Prostate gland (tissue), 2 donors: Measurements from ENCODE around the gene NEK10. TPM values are rescaled to one million over a fixed set of nuclear protein-coding genes. Genes with fewer than 3 reads are reported as not detected.

ENCODE experiments used
- DNase-seq: peaks from one replicate; pipeline ENCODE4 v3.0.0-alpha.2; 2019; ENCODE audit warnings: low spot score
- H3K27ac ChIP-seq, 2 donors: fragments of 200-600 bp; sonication (generic); 2 replicates each; pipeline ENCODE4 v1.5.1; 2017 to 2019
- H3K27me3 ChIP-seq: fragments of 200-600 bp; sonication (generic); replicated peaks from 2 replicates; pipeline ENCODE4 v1.5.1; 2019; ENCODE audit not compliant: insufficient read depth
- H3K36me3 ChIP-seq, 2 donors: fragments of 200-600 bp; sonication (generic); 1 replicate in 1 of 2; 2 replicates in 1 of 2; pipeline versions ENCODE4 v1.5.1 to v1.8.1; 2017 to 2019
- H3K4me1 ChIP-seq: fragments of 200-600 bp; sonication (generic); replicated peaks from 2 replicates; pipeline ENCODE4 v1.5.1; 2019
- H3K4me3 ChIP-seq, 2 donors: fragments of 200-600 bp; sonication (generic); 2 replicates each; pipeline ENCODE4 v1.5.1; 2017 to 2019
- H3K9me3 ChIP-seq: fragments of 200-600 bp; sonication (generic); 2 replicates; pipeline ENCODE4 v1.5.1; 2017
- CTCF ChIP-seq, 4 experiments: fragments of 200-600 bp in 2 of 4; fragments of 450-650 bp in 2 of 4; sonication (generic) in 2 of 4; IDR thresholded peaks; 1 replicate in 3 of 4; 2 replicates in 1 of 4; pipeline ENCODE4 v1.5.1; 2016 to 2019; ENCODE audit warnings: antibody characterized with exemption in 4 of 4, mild to moderate bottlenecking in 2 of 4, moderate library complexity in 2 of 4
- POLR2A ChIP-seq: fragments of 450-650 bp; IDR thresholded peaks from one replicate; pipeline ENCODE4 v1.6.1; 2016; ENCODE audit warnings: antibody characterized with exemption, mild to moderate bottlenecking
- POLR2AphosphoS5 ChIP-seq: sonication (generic); formaldehyde crosslinking; IDR thresholded peaks from one replicate; pipeline ENCODE4 v1.6.1; 2017; ENCODE audit warnings: antibody characterized with exemption
- WGBS: methylation state at CpG from one replicate; pipeline ENCODE4 v1.1.5; 2018; 5-methylcytosine and 5-hydroxymethylcytosine counted together
- intact Hi-C: fragments of 100-400 bp; cut with DNase I; formaldehyde crosslinking; loops from one replicate; pipeline ENCODE4 v1.14.2; 2022
- total RNA-seq, 2 donors: library from RNA; depleted of rRNA; stranded (reverse); fragments of >200 nt; gene quantifications; one replicate each; pipeline ENCODE4 v1.1.0, GENCODE V29; 2016

Gene NEK10
- total RNA-seq, 2 donors from 2014 or later = 8.9 to 9.1 TPM

- no peaks in the 10 kb centered on the region for H3K9me3 ChIP-seq
- intact Hi-C loops = no loop called here
- TF ChIP-seq CTCF (IDR thresholded peaks at IDR 0.05) (no peak), POLR2AphosphoS5 (no peak)
- no peaks in the 10 kb centered on the region for H3K27me3 ChIP-seq
- H3K36me3 ChIP-seq = no peaks in the 10 kb centered on the region
- no peak overlapping the region for H3K27ac ChIP-seq
- 0% methylated on average over 1 of the region's 1 CpG for WGBS
- no peak overlapping the region for H3K4me3 ChIP-seq
- no peak for DNase-seq
- H3K4me1 ChIP-seq = no peaks in the 10 kb centered on the region
Measured at GRCh38 chr3:27194861-27195483, 174.2 kb downstream of the NEK10 start.

GRCh38 chr3:27193056-27193455, 176.1 kb downstream of the NEK10 start:
- intact Hi-C loops = no loop called here

GRCh38 chr3:27186013-27186412, 183.2 kb downstream of the NEK10 start:
- intact Hi-C loops = no loop called here
- H3K9me3 ChIP-seq = no peaks in the 10 kb centered on the region
- no peaks in the 10 kb centered on the region for H3K27me3 ChIP-seq
- H3K27ac ChIP-seq = no peak overlapping the region
- TF ChIP-seq POLR2AphosphoS5 = no peak
- TF ChIP-seq CTCF (IDR thresholded peaks at IDR 0.05) = no peak
- H3K36me3 ChIP-seq = no peaks in the 10 kb centered on the region
- 81% methylated on average over 5 of the region's 5 CpGs for WGBS
- no peaks in the 10 kb centered on the region for H3K4me1 ChIP-seq
- no peak overlapping the region for H3K4me3 ChIP-seq
- DNase-seq = no peak

More at GRCh38 chr3:27193056-27193455, 176.1 kb downstream of the NEK10 start:
- TF ChIP-seq POLR2A = no peak
- TF ChIP-seq POLR2AphosphoS5 = no peak
- TF ChIP-seq CTCF (IDR thresholded peaks at IDR 0.05) = no peak
- no peak overlapping the region for H3K4me3 ChIP-seq
- DNase-seq = no peak
- 81% methylated on average over 2 of the region's 2 CpGs for WGBS
- no peaks in the 10 kb centered on the region for H3K4me1 ChIP-seq
- no peaks in the 10 kb centered on the region for H3K9me3 ChIP-seq
- no peaks in the 10 kb centered on the region for H3K36me3 ChIP-seq
- no peaks in the 10 kb centered on the region for H3K27me3 ChIP-seq
- no peak overlapping the region for H3K27ac ChIP-seq

- H3K27ac ChIP-seq = no peak overlapping the region
- H3K4me1 ChIP-seq = no peaks in the 10 kb centered on the region
- no peak for DNase-seq
- H3K4me3 ChIP-seq = no peak overlapping the region
- H3K27me3 ChIP-seq = no peaks in the 10 kb centered on the region
- WGBS = 67% methylated on average over 2 of the region's 2 CpGs
- TF ChIP-seq POLR2AphosphoS5 (no peak), CTCF (IDR thresholded peaks at IDR 0.05) (no peak), POLR2A (no peak)
- H3K9me3 ChIP-seq = no peaks in the 10 kb centered on the region
- intact Hi-C loops = no loop called here
- no peaks in the 10 kb centered on the region for H3K36me3 ChIP-seq
Measured at GRCh38 chr3:27185231-27185989, 183.8 kb downstream of the NEK10 start.

- Histone ChIP-seq H3K27me3 (no peaks in the 10 kb centered on the region), H3K36me3 (no peaks in the 10 kb centered on the region), H3K9me3 (no peaks in the 10 kb centered on the region), H3K27ac (no peak overlapping the region), H3K4me3 (no peak overlapping the region), H3K4me1 (no peaks in the 10 kb centered on the region)
- 51% methylated on average over 2 of the region's 2 CpGs for WGBS
- TF ChIP-seq POLR2A (no peak), POLR2AphosphoS5 (no peak), CTCF (IDR thresholded peaks at IDR 0.05) (no peak)
- intact Hi-C loops = no loop called here
- no peak for DNase-seq
Measured at GRCh38 chr3:27184261-27184660, 184.9 kb downstream of the NEK10 start.
